Spinal cord (tissue), 10 donors: ENCODE measurements around the gene NPIPA5. TPM values are rescaled to one million over a fixed set of nuclear protein-coding genes. Genes with fewer than 3 reads are reported as not detected.
"Not testable (repeated sequence)": the region's sequence is repeated elsewhere in the genome, so short reads cannot be mapped to it uniquely, and the experiment has no call there.

ENCODE experiments used
- DNase-seq, 6 donors: peaks; one replicate each; pipeline versions ENCODE4 v3.0.0 to v3.0.0-alpha.2; 2013 to 2015; ENCODE audit warnings: low spot score in 6 of 6, low read depth in 4 of 6
- H3K27ac ChIP-seq: one replicate; pipeline ENCODE4 v1.5.1; 2013; ENCODE audit warnings: low read depth, low read length, control low read depth
- H3K27me3 ChIP-seq: one replicate; pipeline ENCODE4 v1.6.1; 2013; ENCODE audit warnings: low read length; ENCODE audit not compliant: control insufficient read depth, insufficient read depth
- H3K36me3 ChIP-seq: one replicate; pipeline ENCODE4 v1.6.1; 2013; ENCODE audit warnings: low read length; ENCODE audit not compliant: control insufficient read depth, insufficient read depth
- H3K4me1 ChIP-seq: one replicate; pipeline ENCODE4 v1.6.1; 2013; ENCODE audit warnings: low read length; ENCODE audit not compliant: control insufficient read depth, insufficient read depth
- H3K4me3 ChIP-seq: one replicate; pipeline ENCODE4 v1.5.1; 2013; ENCODE audit warnings: low read depth, low read length, control low read depth
- H3K9me3 ChIP-seq: one replicate; pipeline ENCODE4 v1.6.1; 2013; ENCODE audit warnings: low read length; ENCODE audit not compliant: control insufficient read depth, insufficient read depth
- WGBS: methylation state at CpG from one replicate; pipeline ENCODE4 v1.1.5; 2013; ENCODE audit warnings: missing lambda C conversion rate; ENCODE audit not compliant: insufficient coverage; 5-methylcytosine and 5-hydroxymethylcytosine counted together
- polyA plus RNA-seq, 2 donors: library from polyadenylated mRNA; unstranded; fragments of 120-200 nt; gene quantifications; one replicate each; pipeline ENCODE4 v1.2.1, GENCODE V29; 2013; ENCODE audit not compliant: insufficient read length in 2 of 2
- total RNA-seq, 2 donors: library from RNA; depleted of rRNA in 1 of 2; stranded (reverse); fragments of 120-200 nt in 1 of 2; fragments of >200 nt in 1 of 2; gene quantifications; one replicate each; pipeline versions ENCODE4 v1.2.3 to v1.2.4, GENCODE V29; 2013 to 2014
- donor health status: healthy.

The NPIPA5 gene
- total and polyA plus RNA-seq, 4 donors, result 0.69 to 56.2 (median 28.5) TPM

- WGBS, result no CpG with 5 or more reads among the region's 7 CpGs
- not testable (repeated sequence) for H3K27me3 ChIP-seq, H3K36me3 ChIP-seq, H3K4me1 ChIP-seq, H3K4me3 ChIP-seq, H3K27ac ChIP-seq, H3K9me3 ChIP-seq, DNase-seq
These were observed 29.4 kb downstream of the NPIPA5 start for GRCh38 chr16:15348721-15349120.

- DNase-seq, H3K9me3 ChIP-seq, H3K4me3 ChIP-seq, H3K36me3 ChIP-seq, H3K27ac ChIP-seq, H3K27me3 ChIP-seq, H3K4me1 ChIP-seq: not testable (repeated sequence)
- no CpG with 5 or more reads among the region's 1 CpG for WGBS
These were observed 35.8 kb downstream of the NPIPA5 start for GRCh38 chr16:15342337-15342736.

- H3K4me3 ChIP-seq, H3K9me3 ChIP-seq, H3K27ac ChIP-seq, DNase-seq, H3K36me3 ChIP-seq, H3K4me1 ChIP-seq, H3K27me3 ChIP-seq: not testable (repeated sequence)
- no CpG with 5 or more reads among the region's 5 CpGs for WGBS
These were observed 39.1 kb downstream of the NPIPA5 start for GRCh38 chr16:15338986-15339385.

GRCh38 chr16:15337974-15338605 lies 40.0 kb downstream of the NPIPA5 start:
- not testable (repeated sequence) for DNase-seq, H3K36me3 ChIP-seq, H3K27me3 ChIP-seq, H3K4me1 ChIP-seq, H3K27ac ChIP-seq, H3K4me3 ChIP-seq, H3K9me3 ChIP-seq
- WGBS, result no CpG with 5 or more reads among the region's 7 CpGs

- H3K27me3 ChIP-seq, H3K4me3 ChIP-seq, H3K36me3 ChIP-seq, H3K9me3 ChIP-seq, H3K4me1 ChIP-seq, DNase-seq, H3K27ac ChIP-seq: not testable (repeated sequence)
- no CpG with 5 or more reads among the region's 2 CpGs for WGBS
These were observed 42.5 kb downstream of the NPIPA5 start for GRCh38 chr16:15335609-15336008.

GRCh38 chr16:15333969-15334368 lies 44.1 kb downstream of the NPIPA5 start:
- not testable (repeated sequence) for H3K27ac ChIP-seq, H3K36me3 ChIP-seq, H3K4me1 ChIP-seq, H3K4me3 ChIP-seq, DNase-seq, H3K27me3 ChIP-seq, H3K9me3 ChIP-seq
- WGBS, result no CpG with 5 or more reads among the region's 5 CpGs

- not testable (repeated sequence) for DNase-seq
- no CpG with 5 or more reads among the region's 2 CpGs for WGBS
These were observed 47.1 kb downstream of the NPIPA5 start for GRCh38 chr16:15330978-15331377.

GRCh38 chr16:15324954-15325353 lies 53.1 kb downstream of the NPIPA5 start:
- H3K4me1 ChIP-seq, H3K27me3 ChIP-seq, H3K27ac ChIP-seq, DNase-seq, H3K4me3 ChIP-seq, H3K36me3 ChIP-seq, H3K9me3 ChIP-seq: not testable (repeated sequence)
- no CpG with 5 or more reads among the region's 4 CpGs for WGBS

More at GRCh38 chr16:15330978-15331377, 47.1 kb downstream of the NPIPA5 start:
- not testable (repeated sequence) for H3K9me3 ChIP-seq, H3K4me3 ChIP-seq, H3K4me1 ChIP-seq, H3K27me3 ChIP-seq, H3K36me3 ChIP-seq, H3K27ac ChIP-seq

GRCh38 chr16:15323373-15323772 lies 54.7 kb downstream of the NPIPA5 start:
- not testable (repeated sequence) for H3K9me3 ChIP-seq, H3K27me3 ChIP-seq, H3K4me3 ChIP-seq, H3K36me3 ChIP-seq, DNase-seq, H3K27ac ChIP-seq, H3K4me1 ChIP-seq
- WGBS, result no CpG with 5 or more reads among the region's 6 CpGs

- not testable (repeated sequence) for H3K27ac ChIP-seq, H3K4me1 ChIP-seq, H3K9me3 ChIP-seq, H3K36me3 ChIP-seq, H3K4me3 ChIP-seq, DNase-seq, H3K27me3 ChIP-seq
- no CpG with 5 or more reads among the region's 2 CpGs for WGBS
These were observed 56.9 kb downstream of the NPIPA5 start for GRCh38 chr16:15321221-15321620.
